K562 (cell line): ENCODE results near the gene ASCC2. TPM values are rescaled to one million over a fixed set of nuclear protein-coding genes. Genes with fewer than 3 reads are reported as not detected.

Experiments used
- ATAC-seq: fragments of 200-7000 bp; cut with Tn5 transposase; 3 replicates; pipeline ENCODE4 v1.9.1; 2020; ENCODE audit warnings: moderate library complexity
- BruUV-seq: library from RNA; stranded (reverse); fragments of 400-500 nt; replicated peaks from 2 replicates; lab custom pipeline; 2021; lab: Mats Ljungman, UMichigan
- CTCF ChIA-PET: fragments of 300-600 bp; formaldehyde crosslinking; extraction: SDS; loops from one replicate; lab custom pipeline; 2021; ENCODE audit warnings: low intra/inter-chr PET ratio; lab: Yijun Ruan, JAX
- POLR2A ChIA-PET: fragments of 300-600, 350-650 bp; sonication (Branson Sonifier 250); formaldehyde crosslinking; extraction: SDS; loops from one replicate; lab custom pipeline; 2021; ENCODE audit warnings: antibody characterized with exemption, inconsistent platforms; lab: Yijun Ruan, JAX
- DNase-seq, 4 experiments: peaks; one replicate each; pipeline versions ENCODE4 v3.0.0 to v3.0.0-alpha.2; 2011 to 2018; ENCODE audit warnings: low spot score in 3 of 4, mixed read lengths in 3 of 4; ENCODE audit errors: extremely low read depth in 1 of 4
- FAIRE-seq: peaks from 2 replicates; lab custom pipeline; 2011; peaks lifted over from hg19 to GRCh38; lab: Jason Lieb, UNC
- H2AFZ ChIP-seq: 2 replicates; pipeline ENCODE4 v1.6.0; 2011; ENCODE audit warnings: low read depth, low read length, control low read depth, inconsistent platforms
- H3K27ac ChIP-seq: fragments of 200-600 bp; 3 replicates; pipeline ENCODE4 v1.8.0; 2011; ENCODE audit warnings: low read depth, mild to moderate bottlenecking, control low read depth, inconsistent platforms, low read length, moderate library complexity, mixed read lengths; ENCODE audit errors: extremely low read depth
- H3K27me3 ChIP-seq, 2 experiments: fragments of 300-600 bp in 1 of 2; 2 replicates in 1 of 2; 3 replicates in 1 of 2; pipeline versions ENCODE4 v1.6.0 to v1.8.0; 2011; ENCODE audit warnings: inconsistent platforms in 2 of 2, low read length in 2 of 2, mild to moderate bottlenecking in 1 of 2, mixed read lengths in 1 of 2, moderate library complexity in 1 of 2; ENCODE audit not compliant: control insufficient read depth in 2 of 2, insufficient read depth in 2 of 2
- H3K36me3 ChIP-seq: fragments of 300-600 bp; 3 replicates; pipeline ENCODE4 v1.8.0; 2011; ENCODE audit warnings: mild to moderate bottlenecking, low read length, inconsistent platforms; ENCODE audit not compliant: control insufficient read depth, insufficient read depth
- H3K4me1 ChIP-seq, 2 experiments: fragments of 200-600 bp in 1 of 2; replicated peaks in 1 of 2; 2 replicates in 1 of 2; 3 replicates in 1 of 2; pipeline versions ENCODE4 v1.5.1 to v1.8.0; 2011; ENCODE audit warnings: inconsistent platforms in 2 of 2, low read length in 2 of 2, mild to moderate bottlenecking in 1 of 2, mixed read lengths in 1 of 2, moderate library complexity in 1 of 2; ENCODE audit not compliant: control insufficient read depth in 2 of 2, insufficient read depth in 2 of 2
- H3K4me2 ChIP-seq: 2 replicates; pipeline ENCODE4 v1.6.1; 2011; ENCODE audit warnings: low read length, control low read depth, inconsistent platforms, mixed read lengths; ENCODE audit not compliant: insufficient read depth
- H3K4me3 ChIP-seq: fragments of 200-600 bp; sonication (generic), shearing (Covaris generic); 2 replicates; pipeline ENCODE4 v1.5.1; 2016; ENCODE audit warnings: control low read depth, inconsistent platforms
- H3K79me2 ChIP-seq: fragments of 200-600 bp; 3 replicates; pipeline ENCODE4 v1.8.0; 2011; ENCODE audit warnings: low read length, inconsistent platforms; ENCODE audit not compliant: control insufficient read depth, insufficient read depth
- H3K9ac ChIP-seq, 2 experiments: 2 replicates each; pipeline versions ENCODE4 v1.6.0 to v1.6.1; 2011; ENCODE audit warnings: low read depth in 2 of 2, low read length in 2 of 2, control low read depth in 1 of 2, inconsistent platforms in 1 of 2, mild to moderate bottlenecking in 1 of 2, mixed read lengths in 1 of 2; ENCODE audit not compliant: insufficient read depth in 1 of 2
- H3K9me1 ChIP-seq: one replicate; pipeline ENCODE4 v1.6.0; 2011; ENCODE audit warnings: inconsistent platforms, mild to moderate bottlenecking, low read length, moderate library complexity; ENCODE audit not compliant: control insufficient read depth, insufficient read depth
- H3K9me3 ChIP-seq: replicated peaks from 2 replicates; pipeline ENCODE4 v1.5.1; 2011; ENCODE audit warnings: low read depth, low read length, inconsistent platforms; ENCODE audit not compliant: control insufficient read depth, insufficient read depth
- H4K20me1 ChIP-seq: replicated peaks from 2 replicates; pipeline ENCODE4 v1.6.1; 2011; ENCODE audit warnings: low read length, inconsistent platforms, mixed read lengths; ENCODE audit not compliant: control insufficient read depth, insufficient read depth
- BCL6 ChIP-seq: fragments of 250-450 bp; sonication (Bioruptor Pico); IDR thresholded peaks from 2 replicates; pipeline ENCODE4 v1.4.0; 2020
- CEBPG ChIP-seq, 3 experiments: fragments of 200-800 bp in 1 of 3; sonication (Bioruptor generic) in 1 of 3; sonication (generic) in 1 of 3; formaldehyde crosslinking in 1 of 3; IDR thresholded peaks in 2 of 3; conservative IDR thresholded peaks in 1 of 3; 2 replicates each; pipeline versions ENCODE4 v1.6.1 to v1.8.0; 2016 to 2022; ENCODE audit warnings: missing compliant biosample characterization in 2 of 3, missing genetic modification characterization in 2 of 3, mild to moderate bottlenecking in 1 of 3, missing genetic modification reagents in 1 of 3
- SPI1 ChIP-seq: IDR thresholded peaks from 2 replicates; pipeline ENCODE4 v1.6.1; 2011; ENCODE audit warnings: low read depth, low read length, control low read depth, borderline replicate concordance
- ZNF121 ChIP-seq: sonication (generic); formaldehyde crosslinking; conservative IDR thresholded peaks from 2 replicates; pipeline ENCODE4 v1.8.0; 2022; ENCODE audit warnings: missing genetic modification reagents
- ZNF23 ChIP-seq: fragments of 250-450 bp; sonication (Bioruptor Pico); IDR thresholded peaks from 2 replicates; pipeline ENCODE4 v1.4.0; 2020; ENCODE audit warnings: mild to moderate bottlenecking
- ZNF785 ChIP-seq: fragments of 250-450 bp; sonication (Bioruptor Pico); IDR thresholded peaks from 2 replicates; pipeline ENCODE4 v1.4.0; 2020; ENCODE audit warnings: mild to moderate bottlenecking
- WGBS: fragments of 100-300 bp; shearing (Covaris generic); methylation state at CpG from one replicate; pipeline ENCODE4 v1.1.6; 2016; ENCODE audit warnings: low coverage, mixed read lengths; ENCODE audit not compliant: insufficient coverage; ENCODE audit errors: missing lambda C conversion rate; 5-methylcytosine and 5-hydroxymethylcytosine counted together
- in situ Hi-C: fragments of 300-500 bp; cut with MboI; formaldehyde crosslinking; loops from 4 replicates; pipeline ENCODE4 v1.15.0; 2018; ENCODE audit warnings: inconsistent platforms, mixed read lengths
- intact Hi-C: fragments of 100-400 bp; cut with micrococcal nuclease; formaldehyde crosslinking; loops from 2 replicates; pipeline ENCODE4 v1.14.2; 2022
- polyA plus RNA-seq, 8 experiments: library from polyadenylated mRNA; depleted of rRNA in 4 of 8; stranded (reverse) in 5 of 8; unstranded in 3 of 8; fragments of >200 nt; fragmentation: Nextera tagmentation in 2 of 8; fragmentation: Illumina TruSeq in 1 of 8; extraction: Ambion mirVana in 2 of 8; extraction: Trizol in 1 of 8; gene quantifications; 2 replicates each; pipeline versions ENCODE4 v1.2.1 to v1.2.3, GENCODE V29; 2011 to 2014; ENCODE audit warnings: inconsistent platforms in 1 of 8, missing spikeins in 1 of 8
- total RNA-seq, 7 experiments: library from RNA; depleted of rRNA in 6 of 7; stranded (reverse); fragments of >200 nt in 6 of 7; fragmentation: Illumina TruSeq in 2 of 7; extraction: Trizol in 2 of 7; gene quantifications; 2 replicates each; pipeline versions ENCODE4 v1.2.1 to v1.2.3, GENCODE V29; 2011 to 2021; ENCODE audit warnings: low replicate concordance in 1 of 7
- TF ChIP-seq, protein P1 (sequence below): sonication (generic); formaldehyde crosslinking; IDR thresholded peaks from 2 replicates; pipeline ENCODE4 v1.8.0; 2023; ENCODE audit warnings: missing genetic modification reagents, mild to moderate bottlenecking, borderline replicate concordance

The ASCC2 gene
- total and polyA plus RNA-seq, 9 of the 15 experiments (the other 6 are each of a cell fraction or from before 2014, with no cell fraction given) = 4.0 to 46.7 (median 26.8) TPM

DNA sequence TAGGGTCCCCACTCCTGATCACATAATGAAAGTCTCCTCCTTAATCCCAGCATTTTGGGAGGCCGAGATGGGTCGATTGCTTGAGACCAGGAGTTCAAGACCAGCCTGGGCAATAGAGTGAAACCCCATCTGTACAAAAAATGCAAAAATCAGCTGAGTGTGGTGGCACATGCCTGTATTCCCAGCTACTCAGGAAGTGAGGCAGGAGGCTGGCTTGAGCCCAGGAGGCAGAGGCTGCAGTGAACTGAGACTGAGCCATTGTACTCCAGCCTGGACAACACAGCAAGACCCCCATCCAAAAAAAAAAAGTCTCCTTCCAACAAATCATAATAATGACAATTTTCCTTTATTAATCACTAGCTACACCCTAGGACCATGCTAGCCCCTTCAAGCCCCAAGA lies 86.4 kb downstream of the ASCC2 start:
- no peak for FAIRE-seq
- no TSS peak for BruUV-seq
- POLR2A ChIA-PET = interaction anchor here (1.1 kb wide), 1 partner anchor 29 kb away, joined by 4 read pairs; no protein-coding TSS in a partner anchor
- intact Hi-C loops = no loop called here
- Histone ChIP-seq H3K79me2 (no peaks in the 10 kb centered on the region), H3K9ac (no peak overlapping the region; a peak in 1 of 4 replicates), H3K4me1 (peaks cover 5 to 11% of the 10 kb centered on the region in 2 experiments; a peak in 4 of 5 replicates), H3K36me3 (no peaks in the 10 kb centered on the region)
- in situ Hi-C loops = no loop called here
- TF ChIP-seq BCL6 (no peak), ZNF785 (CRISPR knock-in tag) (no peak), ZNF121 (CRISPR knock-in tag) (peak; percentile 85)
- TF ChIP-seq, all 486 proteins: peak for 1
- Histone ChIP-seq H3K9me3 (no peaks in the 10 kb centered on the region), H3K4me3 (no peak overlapping the region), H3K9me1 (no peaks in the 10 kb centered on the region), H3K27me3 (no peaks in the 10 kb centered on the region), H3K4me2 (no peak overlapping the region), H3K27ac (0 out of 3 replicates have a peak overlapping the region, but pooled peaks have one; percentile 46), H4K20me1 (no peaks in the 10 kb centered on the region), H2AFZ (no peak overlapping the region)
- DNase-seq = no peak
- ATAC-seq = no peak
- CTCF ChIA-PET = no interaction called here
- WGBS = 83% methylated on average over 2 of the region's 2 CpGs

DNA sequence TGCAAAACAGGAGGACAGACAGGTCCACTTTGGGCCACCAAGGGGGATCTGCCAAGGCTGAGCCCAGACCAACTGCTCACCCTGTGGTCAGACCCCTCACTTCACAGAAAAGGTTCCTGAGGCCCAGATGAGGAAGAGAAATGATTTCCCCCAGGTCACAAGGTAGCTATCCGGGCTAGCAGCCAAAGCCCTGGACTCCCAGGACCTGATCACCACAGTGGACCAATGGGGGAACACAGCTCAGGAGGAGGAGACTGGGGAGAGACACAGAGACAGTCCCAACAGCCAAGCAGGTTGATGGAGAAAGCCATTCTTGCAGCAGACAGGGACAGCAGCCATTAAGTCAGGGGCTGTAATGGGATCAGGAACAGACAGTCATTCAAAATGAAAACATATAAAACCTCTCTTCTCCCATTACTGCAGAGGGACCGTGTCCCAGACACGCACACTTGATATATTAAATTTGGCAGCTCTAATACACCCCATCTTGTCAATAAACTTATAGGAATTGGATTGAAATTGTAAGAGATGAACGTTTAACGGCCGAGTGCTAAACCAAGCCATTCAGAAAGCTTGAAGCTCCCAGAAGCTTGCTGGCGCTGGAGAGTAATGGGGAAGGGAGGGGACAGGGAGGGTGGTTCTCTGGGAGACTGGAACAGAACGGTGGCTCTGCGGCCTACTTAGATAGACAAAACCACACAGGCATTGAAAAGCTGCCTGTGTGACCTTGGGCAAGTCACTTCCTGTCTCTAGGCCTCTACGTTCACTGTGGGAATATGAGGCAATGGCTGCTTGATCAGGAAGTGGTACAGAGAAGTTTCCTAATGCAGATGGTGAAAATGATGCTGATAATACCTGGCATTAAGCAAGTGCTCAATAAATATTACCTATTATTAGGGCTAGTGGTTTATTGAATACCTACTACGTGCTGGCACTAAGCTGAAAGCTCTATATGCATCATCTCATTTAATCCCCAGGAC lies 87.2 kb downstream of the ASCC2 start:
- peak; percentile 67 for FAIRE-seq
- ChIA-PET CTCF (no interaction called here), POLR2A (interaction anchor here (0.6 to 1.1 kb wide), 3 partner anchors 10 to 12 kb away, joined by 3 to 4 read pairs (median 4); no protein-coding TSS in a partner anchor)
- intact Hi-C loops = no loop called here
- in situ Hi-C loops = no loop called here
- Histone ChIP-seq H3K4me2 (no peak overlapping the region), H3K4me1 (peaks cover 5 to 11% of the 10 kb centered on the region in 2 experiments; a peak in 4 of 5 replicates), H3K9me1 (no peaks in the 10 kb centered on the region), H3K27ac (peak overlapping the region; percentile 46), H3K4me3 (no peak overlapping the region), H3K9ac (peak overlapping the region; percentile 22 to 26; a peak in 2 of 4 replicates), H3K27me3 (no peaks in the 10 kb centered on the region), H2AFZ (peak overlapping the region; percentile 48; the same call in 1 of the 2 replicates), H3K79me2 (no peaks in the 10 kb centered on the region), H3K36me3 (no peaks in the 10 kb centered on the region), H3K9me3 (no peaks in the 10 kb centered on the region), H4K20me1 (no peaks in the 10 kb centered on the region)
- BruUV-seq = no TSS peak
- peak in 2 of 4 experiments; percentile 42 to 55 for DNase-seq
- ATAC-seq = peak; percentile 73
- WGBS = 54% methylated on average over 10 of the region's 11 CpGs
- no peak for TF ChIP-seq CEBPG (CRISPR knock-in tag; IDR thresholded peaks at IDR 0.05)
- peak in 1 of 2 experiments; percentile 48; a peak in 2 of 4 replicates for TF ChIP-seq CEBPG (tag; conservative IDR thresholded peaks at IDR 0.05 in 1 of 2, IDR thresholded peaks at IDR 0.05 in 1 of 2)
- no peak for TF ChIP-seq ZNF23 (CRISPR knock-in tag)
- TF ChIP-seq, protein P1, sequence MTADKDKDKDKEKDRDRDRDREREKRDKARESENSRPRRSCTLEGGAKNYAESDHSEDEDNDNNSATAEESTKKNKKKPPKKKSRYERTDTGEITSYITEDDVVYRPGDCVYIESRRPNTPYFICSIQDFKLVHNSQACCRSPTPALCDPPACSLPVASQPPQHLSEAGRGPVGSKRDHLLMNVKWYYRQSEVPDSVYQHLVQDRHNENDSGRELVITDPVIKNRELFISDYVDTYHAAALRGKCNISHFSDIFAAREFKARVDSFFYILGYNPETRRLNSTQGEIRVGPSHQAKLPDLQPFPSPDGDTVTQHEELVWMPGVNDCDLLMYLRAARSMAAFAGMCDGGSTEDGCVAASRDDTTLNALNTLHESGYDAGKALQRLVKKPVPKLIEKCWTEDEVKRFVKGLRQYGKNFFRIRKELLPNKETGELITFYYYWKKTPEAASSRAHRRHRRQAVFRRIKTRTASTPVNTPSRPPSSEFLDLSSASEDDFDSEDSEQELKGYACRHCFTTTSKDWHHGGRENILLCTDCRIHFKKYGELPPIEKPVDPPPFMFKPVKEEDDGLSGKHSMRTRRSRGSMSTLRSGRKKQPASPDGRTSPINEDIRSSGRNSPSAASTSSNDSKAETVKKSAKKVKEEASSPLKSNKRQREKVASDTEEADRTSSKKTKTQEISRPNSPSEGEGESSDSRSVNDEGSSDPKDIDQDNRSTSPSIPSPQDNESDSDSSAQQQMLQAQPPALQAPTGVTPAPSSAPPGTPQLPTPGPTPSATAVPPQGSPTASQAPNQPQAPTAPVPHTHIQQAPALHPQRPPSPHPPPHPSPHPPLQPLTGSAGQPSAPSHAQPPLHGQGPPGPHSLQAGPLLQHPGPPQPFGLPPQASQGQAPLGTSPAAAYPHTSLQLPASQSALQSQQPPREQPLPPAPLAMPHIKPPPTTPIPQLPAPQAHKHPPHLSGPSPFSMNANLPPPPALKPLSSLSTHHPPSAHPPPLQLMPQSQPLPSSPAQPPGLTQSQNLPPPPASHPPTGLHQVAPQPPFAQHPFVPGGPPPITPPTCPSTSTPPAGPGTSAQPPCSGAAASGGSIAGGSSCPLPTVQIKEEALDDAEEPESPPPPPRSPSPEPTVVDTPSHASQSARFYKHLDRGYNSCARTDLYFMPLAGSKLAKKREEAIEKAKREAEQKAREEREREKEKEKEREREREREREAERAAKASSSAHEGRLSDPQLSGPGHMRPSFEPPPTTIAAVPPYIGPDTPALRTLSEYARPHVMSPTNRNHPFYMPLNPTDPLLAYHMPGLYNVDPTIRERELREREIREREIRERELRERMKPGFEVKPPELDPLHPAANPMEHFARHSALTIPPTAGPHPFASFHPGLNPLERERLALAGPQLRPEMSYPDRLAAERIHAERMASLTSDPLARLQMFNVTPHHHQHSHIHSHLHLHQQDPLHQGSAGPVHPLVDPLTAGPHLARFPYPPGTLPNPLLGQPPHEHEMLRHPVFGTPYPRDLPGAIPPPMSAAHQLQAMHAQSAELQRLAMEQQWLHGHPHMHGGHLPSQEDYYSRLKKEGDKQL (CRISPR knock-in tag) = no peak
- TF ChIP-seq SPI1 = 0 out of 2 replicates have a peak, but pooled peaks have one; percentile 20
